HG02973 (cell line): Measurements from ENCODE around the gene SUPT6H.
"Not testable (repeated sequence)": the region's sequence is repeated elsewhere in the genome, so short reads cannot be mapped to it uniquely, and the experiment has no call there.

Experiments used
- ATAC-seq: cut with Tn5 transposase; IDR thresholded peaks from one replicate; pipeline ENCODE4 v1.9.1; 2021; ENCODE audit warnings: moderate library complexity; ENCODE audit not compliant: unreplicated experiment

SUPT6H gene

GRCh38 chr17:28717578-28718332 lies 55.8 kb downstream of the SUPT6H start, which contains the start of gene RAB34:
Gene RAB34, minus strand, starts transcription at chr17:28717868. Its CDS starts 602 bp downstream, at chr17:28717266.
- ATAC-seq: no peak

GRCh38 chr17:28718333-28719020 lies 56.5 kb downstream of the SUPT6H start:
- no peak for ATAC-seq

GRCh38 chr17:28719021-28719433 lies 57.0 kb downstream of the SUPT6H start:
- no peak for ATAC-seq

- ATAC-seq: no peak
These were observed 58.4 kb downstream of the SUPT6H start for GRCh38 chr17:28720247-28720996.

GRCh38 chr17:28720997-28721329 lies 59.0 kb downstream of the SUPT6H start:
- not testable (repeated sequence) for ATAC-seq

- no peak for ATAC-seq
These were observed 60.6 kb downstream of the SUPT6H start for GRCh38 chr17:28722417-28723158.

GRCh38 chr17:28723159-28723835 lies 61.3 kb downstream of the SUPT6H start:
- no peak for ATAC-seq

- ATAC-seq: not testable (repeated sequence)
These were observed 62.0 kb downstream of the SUPT6H start for GRCh38 chr17:28723836-28724499.

- no peak for ATAC-seq
These were observed 62.6 kb downstream of the SUPT6H start for GRCh38 chr17:28724500-28725165.

GRCh38 chr17:28725166-28725659 lies 63.2 kb downstream of the SUPT6H start:
- ATAC-seq: no peak

GRCh38 chr17:28725660-28726225 lies 63.7 kb downstream of the SUPT6H start:
- peak; percentile 2 for ATAC-seq

- peak; percentile 5 for ATAC-seq
These were observed 64.2 kb downstream of the SUPT6H start, which contains the start of gene TLCD1 for GRCh38 chr17:28726226-28726626. Gene TLCD1, minus strand, starts transcription at chr17:28726233. Its CDS starts 136 bp downstream, at chr17:28726097.

- ATAC-seq: peak; percentile 36
These were observed 64.9 kb downstream of the SUPT6H start for GRCh38 chr17:28726627-28727491.

GRCh38 chr17:28728364-28729200 lies 66.6 kb downstream of the SUPT6H start, which contains the start of gene NEK8:
Gene NEK8, plus strand, starts transcription at chr17:28728788. Its CDS starts 26 bp downstream, at chr17:28728814.
- ATAC-seq: peak; percentile 35

- ATAC-seq: no peak
These were observed 67.9 kb downstream of the SUPT6H start for GRCh38 chr17:28729950-28730330.

- no peak for ATAC-seq
These were observed 71.3 kb downstream of the SUPT6H start for GRCh38 chr17:28733346-28733745.
